GM21423 (cell line): Measurements from ENCODE around the gene AGT.
"Not testable (repeated sequence)": the region's sequence is repeated elsewhere in the genome, so short reads cannot be mapped to it uniquely, and the experiment has no call there.

Source experiments
- ATAC-seq: cut with Tn5 transposase; IDR thresholded peaks from one replicate; pipeline ENCODE4 v1.9.1; 2021; ENCODE audit warnings: mild to moderate bottlenecking, moderate library complexity; ENCODE audit not compliant: unreplicated experiment

AGT gene

GRCh38 chr1:230708631-230709580, 5.0 kb downstream of the AGT start:
- ATAC-seq: no peak

- ATAC-seq: no peak
Observed at GRCh38 chr1:230707732-230708630, 5.9 kb downstream of the AGT start.

GRCh38 chr1:230706887-230707731, 6.8 kb downstream of the AGT start:
- no peak for ATAC-seq

GRCh38 chr1:230706020-230706699, 7.8 kb downstream of the AGT start:
- ATAC-seq: no peak

- no peak for ATAC-seq
Observed at GRCh38 chr1:230705289-230706019, 8.5 kb downstream of the AGT start.

- ATAC-seq: no peak
Observed at GRCh38 chr1:230704830-230705229, 9.1 kb downstream of the AGT start.

GRCh38 chr1:230703679-230704385, 10.1 kb downstream of the AGT start:
- no peak for ATAC-seq

- ATAC-seq: no peak
Observed at GRCh38 chr1:230702934-230703678, 10.8 kb downstream of the AGT start.

GRCh38 chr1:230701895-230702768, 11.8 kb downstream of the AGT start:
- ATAC-seq: no peak

GRCh38 chr1:230701434-230701833, 12.5 kb downstream of the AGT start:
- ATAC-seq: no peak

GRCh38 chr1:230700132-230700531, 13.8 kb downstream of the AGT start:
- no peak for ATAC-seq

- no peak for ATAC-seq
Observed at GRCh38 chr1:230699716-230700115, 14.2 kb downstream of the AGT start.

GRCh38 chr1:230698964-230699363, 15.0 kb downstream of the AGT start:
- ATAC-seq: not testable (repeated sequence)

GRCh38 chr1:230698130-230698529, 15.8 kb downstream of the AGT start:
- ATAC-seq: no peak

- ATAC-seq: no peak
Observed at GRCh38 chr1:230696722-230697437, 17.0 kb downstream of the AGT start.

- no peak for ATAC-seq
Observed at GRCh38 chr1:230696218-230696617, 17.7 kb downstream of the AGT start.

- no peak for ATAC-seq
Observed at GRCh38 chr1:230694991-230695390, 18.9 kb downstream of the AGT start.
